GM12878 (cell line): ENCODE measurements around the gene MAML3. TPM values are rescaled to one million over a fixed set of nuclear protein-coding genes. Genes with fewer than 3 reads are reported as not detected.

ENCODE experiments used
- ATAC-seq: fragments of 200-7000 bp; cut with Tn5 transposase; 3 replicates; pipeline ENCODE4 v1.9.1; 2020; ENCODE audit warnings: mild to moderate bottlenecking, moderate library complexity
- BruUV-seq: library from RNA; stranded (reverse); fragments of 400-500 nt; replicated peaks from 2 replicates; lab custom pipeline; 2021; lab: Mats Ljungman, UMichigan
- CTCF ChIA-PET: fragments of 300-600 bp; sonication (Branson Sonifier 250); formaldehyde crosslinking; extraction: SDS; loops from one replicate; lab custom pipeline; 2021; ENCODE audit warnings: inconsistent platforms; lab: Yijun Ruan, JAX
- POLR2A ChIA-PET: fragments of 350-600 bp; formaldehyde crosslinking; extraction: SDS; loops from one replicate; lab custom pipeline; 2021; ENCODE audit warnings: inconsistent platforms; lab: Charles Lee
- RAD21 ChIA-PET: fragments of 300-600 bp; sonication (Branson Sonifier 250); formaldehyde crosslinking; loops from one replicate; lab custom pipeline; 2023; ENCODE audit warnings: antibody characterized with exemption; ENCODE audit not compliant: unreplicated experiment; lab: Charles Lee
- SMC1A ChIA-PET: fragments of 300-600 bp; sonication (Branson Sonifier 250); formaldehyde crosslinking; loops from one replicate; lab custom pipeline; 2023; ENCODE audit not compliant: unreplicated experiment, uncharacterized antibody; lab: Charles Lee
- DNase-seq: peaks from one replicate; pipeline ENCODE4 v3.0.0-alpha.2; 2011; ENCODE audit warnings: low read depth, low spot score
- FAIRE-seq: peaks from 3 replicates; lab custom pipeline; 2011; peaks lifted over from hg19 to GRCh38; lab: Jason Lieb, UNC
- H2AFZ ChIP-seq: 2 replicates; pipeline ENCODE4 v1.6.0; 2011; ENCODE audit warnings: low read depth, low read length, control low read depth; ENCODE audit not compliant: control insufficient read depth
- H3K27ac ChIP-seq: 2 replicates; pipeline ENCODE4 v1.5.1; 2011; ENCODE audit warnings: control low read depth; ENCODE audit not compliant: control insufficient read depth, insufficient read depth
- H3K27me3 ChIP-seq, 2 experiments: replicated peaks in 1 of 2; 2 replicates each; pipeline versions ENCODE4 v1.6.0 to v1.6.1; 2011; ENCODE audit warnings: low read length in 1 of 2; ENCODE audit not compliant: control insufficient read depth in 2 of 2, insufficient read depth in 2 of 2
- H3K36me3 ChIP-seq, 2 experiments: 2 replicates each; pipeline ENCODE4 v1.5.1; 2011; ENCODE audit warnings: low read length in 1 of 2; ENCODE audit not compliant: control insufficient read depth in 2 of 2, insufficient read depth in 2 of 2
- H3K4me1 ChIP-seq: 2 replicates; pipeline ENCODE4 v1.6.1; 2011; ENCODE audit warnings: mild to moderate bottlenecking, low read length, moderate library complexity, mixed read lengths; ENCODE audit not compliant: control insufficient read depth, insufficient read depth
- H3K4me2 ChIP-seq: 2 replicates; pipeline ENCODE4 v1.6.0; 2011; ENCODE audit warnings: control low read depth; ENCODE audit not compliant: control insufficient read depth, insufficient read depth
- H3K4me3 ChIP-seq: fragments of 200-600 bp; sonication (generic); 2 replicates; pipeline ENCODE4 v1.5.1; 2016
- H3K79me2 ChIP-seq: 2 replicates; pipeline ENCODE4 v1.6.0; 2011; ENCODE audit warnings: low read length; ENCODE audit not compliant: control insufficient read depth, insufficient read depth
- H3K9ac ChIP-seq: 2 replicates; pipeline ENCODE4 v1.8.0; 2011; ENCODE audit warnings: low read length, control low read depth, mixed read lengths; ENCODE audit not compliant: control insufficient read depth, insufficient read depth
- H3K9me3 ChIP-seq: replicated peaks from 3 replicates; pipeline ENCODE4 v1.5.1; 2011; ENCODE audit warnings: mild to moderate bottlenecking, low read length; ENCODE audit not compliant: control insufficient read depth, insufficient read depth
- H4K20me1 ChIP-seq: 2 replicates; pipeline ENCODE4 v1.6.0; 2011; ENCODE audit not compliant: control insufficient read depth, insufficient read depth
- IKZF1 ChIP-seq: fragments of 450-650 bp; conservative IDR thresholded peaks from 2 replicates; pipeline ENCODE4 v1.6.1; 2017; ENCODE audit warnings: antibody characterized with exemption, mild to moderate bottlenecking
- IRF3 ChIP-seq: fragments of 450-650 bp; IDR thresholded peaks from 2 replicates; pipeline ENCODE4 v1.6.1; 2014; ENCODE audit warnings: mild to moderate bottlenecking
- MXI1 ChIP-seq: fragments of 150-350 bp; IDR thresholded peaks from 2 replicates; pipeline ENCODE4 v1.6.1; 2011; ENCODE audit warnings: low read depth, mild to moderate bottlenecking, inconsistent platforms, low read length, improper control_type of control experiment
- MYC ChIP-seq: IDR thresholded peaks from 2 replicates; pipeline ENCODE4 v1.6.1; 2011; ENCODE audit warnings: mild to moderate bottlenecking, low read length, moderate library complexity, inconsistent platforms; ENCODE audit not compliant: insufficient read depth, insufficient replicate concordance, insufficient read length, severe bottlenecking
- NFIC ChIP-seq: IDR thresholded peaks from 2 replicates; pipeline ENCODE4 v1.6.1; 2012; ENCODE audit warnings: low read depth, mild to moderate bottlenecking, inconsistent platforms, low read length, moderate library complexity
- NFYA ChIP-seq: IDR thresholded peaks from 2 replicates; pipeline ENCODE4 v1.6.1; 2011; ENCODE audit warnings: low read depth, mild to moderate bottlenecking, low read length, improper control_type of control experiment, borderline replicate concordance
- NKRF ChIP-seq: fragments of 450-650 bp; conservative IDR thresholded peaks from 2 replicates; pipeline ENCODE4 v1.6.1; 2017; ENCODE audit warnings: mild to moderate bottlenecking, moderate library complexity
- PAX8 ChIP-seq: fragments of 450-650 bp; IDR thresholded peaks from 2 replicates; pipeline ENCODE4 v1.6.1; 2017; ENCODE audit warnings: mild to moderate bottlenecking, moderate library complexity
- PKNOX1 ChIP-seq: fragments of 450-650 bp; IDR thresholded peaks from 2 replicates; pipeline ENCODE4 v1.6.1; 2016; ENCODE audit warnings: mild to moderate bottlenecking
- RFX5 ChIP-seq: IDR thresholded peaks from 2 replicates; pipeline ENCODE4 v1.6.1; 2011; ENCODE audit warnings: low read depth, low read length, improper control_type of control experiment
- TCF3 ChIP-seq: IDR thresholded peaks from 2 replicates; pipeline ENCODE4 v1.6.1; 2012; ENCODE audit warnings: low read depth, mild to moderate bottlenecking, low read length, borderline replicate concordance; ENCODE audit not compliant: insufficient read depth
- ZBTB40 ChIP-seq: fragments of 450-650 bp; IDR thresholded peaks from 2 replicates; pipeline ENCODE4 v1.6.1; 2016; ENCODE audit warnings: mild to moderate bottlenecking, moderate library complexity, borderline replicate concordance
- WGBS: methylation state at CpG from one replicate; pipeline ENCODE4 v1.1.6; 2016; ENCODE audit warnings: low lambda C conversion rate; ENCODE audit not compliant: insufficient replicate concordance, insufficient coverage; ENCODE audit errors: missing lambda C conversion rate; 5-methylcytosine and 5-hydroxymethylcytosine counted together
- in situ Hi-C: fragments of 300-500 bp; cut with MboI; formaldehyde crosslinking; loops from 9 replicates; pipeline ENCODE4 v1.14.3; 2018; ENCODE audit warnings: mixed read lengths
- intact Hi-C: fragments of 100-400 bp; cut with micrococcal nuclease; formaldehyde crosslinking; loops from one replicate; pipeline ENCODE4 v1.14.2; 2022; ENCODE audit not compliant: unreplicated experiment
- polyA plus RNA-seq, 11 experiments: library from polyadenylated mRNA; depleted of rRNA in 4 of 11; unstranded in 6 of 11; stranded (reverse) in 5 of 11; fragments of >200 nt; fragmentation: Nextera tagmentation in 4 of 11; fragmentation: Illumina TruSeq in 1 of 11; extraction: Ambion mirVana in 4 of 11; extraction: Trizol in 1 of 11; gene quantifications; 1 replicate in 1 of 11; 2 replicates in 10 of 11; pipeline versions ENCODE4 v1.2.1 to v1.2.3, GENCODE V29; 2011 to 2016; ENCODE audit warnings: inconsistent platforms in 2 of 11, missing spikeins in 2 of 11, low read depth in 1 of 11
- total RNA-seq, 4 experiments: library from RNA; depleted of rRNA in 3 of 4; stranded (reverse); fragments of >200 nt in 3 of 4; fragmentation: Illumina TruSeq in 1 of 4; extraction: Trizol in 1 of 4; gene quantifications; 2 replicates each; pipeline versions ENCODE4 v1.2.1 to v1.2.3, GENCODE V29; 2013 to 2021

MAML3 gene
- total and polyA plus RNA-seq, 10 of the 15 experiments (the other 5 are each of a cell fraction or from before 2014, with no cell fraction given), result under 0.01 to 0.53 (median 0.06) TPM; not detected in 2

GRCh38 chr4:139905489-139905888 is 248.5 kb downstream of the MAML3 start (continued):
- TF ChIP-seq ZBTB40 (no peak), PAX8 (no peak), RFX5 (no peak), IKZF1 (no peak), IRF3 (no peak)

GRCh38 chr4:139904406-139904805 is 249.6 kb downstream of the MAML3 start:
- FAIRE-seq (no peak), ATAC-seq (no peak), DNase-seq (no peak)
- CTCF ChIA-PET, result no interaction called here
- RAD21 ChIA-PET, result no interaction called here
- in situ Hi-C loops, result no loop called here
- Histone ChIP-seq H2AFZ (no peak overlapping the region), H3K9me3 (no peaks in the 10 kb centered on the region; the same call in 2 of the 3 replicates), H3K27ac (no peak overlapping the region), H3K4me2 (no peak overlapping the region), H3K27me3 (no peaks in the 10 kb centered on the region), H3K79me2 (no peaks in the 10 kb centered on the region), H3K9ac (no peak overlapping the region), H3K4me1 (no peaks in the 10 kb centered on the region), H4K20me1 (no peaks in the 10 kb centered on the region), H3K4me3 (no peak overlapping the region), H3K36me3 (no peaks in the 10 kb centered on the region)
- POLR2A ChIA-PET, result no interaction called here
- 32% methylated on average over 5 of the region's 5 CpGs for WGBS
- TF ChIP-seq MXI1 (no peak), PKNOX1 (no peak), NFIC (no peak), NFYA (no peak), MYC (no peak), NKRF (no peak), TCF3 (no peak)
- SMC1A ChIA-PET, result no interaction called here
- intact Hi-C loops, result no loop called here
- no TSS peak for BruUV-seq
